Tibial nerve (tissue), 3 donors: Measurements from ENCODE around the gene EBNA1BP2.

Experiments
- POLR2A ChIP-seq, 2 donors: fragments of 450-650 bp; IDR thresholded peaks; one replicate each; pipeline ENCODE4 v1.6.1; 2017; ENCODE audit warnings: antibody characterized with exemption in 2 of 2, mild to moderate bottlenecking in 2 of 2, moderate library complexity in 2 of 2
- TF ChIP-seq, protein P1 (sequence below), 5 experiments: fragments of 200-600 bp in 3 of 5; fragments of 450-650 bp in 2 of 5; sonication (generic) in 3 of 5; IDR thresholded peaks; one replicate each; pipeline ENCODE4 v1.5.1; 2016 to 2019; ENCODE audit warnings: antibody characterized with exemption in 5 of 5, mild to moderate bottlenecking in 3 of 5, moderate library complexity in 2 of 5

DNA sequence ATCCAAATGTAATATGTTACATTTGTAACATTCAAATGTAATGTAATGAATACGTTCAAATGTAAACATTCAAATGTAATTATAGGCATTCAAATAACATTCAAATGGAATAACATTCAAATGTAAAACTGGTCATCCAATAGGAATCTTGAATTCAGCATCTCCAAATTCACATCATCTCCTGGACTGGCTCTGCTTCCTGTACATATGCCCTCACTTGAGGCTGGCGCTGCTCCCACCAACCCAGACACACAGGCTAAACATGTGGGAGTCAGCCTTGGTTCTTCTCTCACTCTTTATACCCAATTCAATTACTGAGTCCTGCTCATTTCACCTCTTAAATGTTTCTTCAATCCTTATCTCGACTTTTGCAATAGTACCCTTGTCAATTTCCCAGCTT, 6.9 kb downstream of the EBNA1BP2 start:
- TF ChIP-seq, protein P1, sequence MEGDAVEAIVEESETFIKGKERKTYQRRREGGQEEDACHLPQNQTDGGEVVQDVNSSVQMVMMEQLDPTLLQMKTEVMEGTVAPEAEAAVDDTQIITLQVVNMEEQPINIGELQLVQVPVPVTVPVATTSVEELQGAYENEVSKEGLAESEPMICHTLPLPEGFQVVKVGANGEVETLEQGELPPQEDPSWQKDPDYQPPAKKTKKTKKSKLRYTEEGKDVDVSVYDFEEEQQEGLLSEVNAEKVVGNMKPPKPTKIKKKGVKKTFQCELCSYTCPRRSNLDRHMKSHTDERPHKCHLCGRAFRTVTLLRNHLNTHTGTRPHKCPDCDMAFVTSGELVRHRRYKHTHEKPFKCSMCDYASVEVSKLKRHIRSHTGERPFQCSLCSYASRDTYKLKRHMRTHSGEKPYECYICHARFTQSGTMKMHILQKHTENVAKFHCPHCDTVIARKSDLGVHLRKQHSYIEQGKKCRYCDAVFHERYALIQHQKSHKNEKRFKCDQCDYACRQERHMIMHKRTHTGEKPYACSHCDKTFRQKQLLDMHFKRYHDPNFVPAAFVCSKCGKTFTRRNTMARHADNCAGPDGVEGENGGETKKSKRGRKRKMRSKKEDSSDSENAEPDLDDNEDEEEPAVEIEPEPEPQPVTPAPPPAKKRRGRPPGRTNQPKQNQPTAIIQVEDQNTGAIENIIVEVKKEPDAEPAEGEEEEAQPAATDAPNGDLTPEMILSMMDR (IDR thresholded peaks at IDR 0.05), result no peak
- TF ChIP-seq POLR2A (IDR thresholded peaks at IDR 0.05), result no peak
